ENCODE data around the gene TMEM182. TPM values are rescaled to one million over a fixed set of nuclear protein-coding genes. Genes with fewer than 3 reads are reported as not detected.

Gene TMEM182
- total RNA-seq, 4 donors from 2014 or later: 0.66 to 1.2 (median 0.80) TPM

GRCh38 chr2:102788216-102788884 is 26.5 kb downstream of the TMEM182 start:
- H3K27ac ChIP-seq: no peak overlapping the region
- no CpG with 5 or more reads among the region's 5 CpGs for WGBS, 2 donors (ENCODE audit: low coverage in 1 of 2)

DNA sequence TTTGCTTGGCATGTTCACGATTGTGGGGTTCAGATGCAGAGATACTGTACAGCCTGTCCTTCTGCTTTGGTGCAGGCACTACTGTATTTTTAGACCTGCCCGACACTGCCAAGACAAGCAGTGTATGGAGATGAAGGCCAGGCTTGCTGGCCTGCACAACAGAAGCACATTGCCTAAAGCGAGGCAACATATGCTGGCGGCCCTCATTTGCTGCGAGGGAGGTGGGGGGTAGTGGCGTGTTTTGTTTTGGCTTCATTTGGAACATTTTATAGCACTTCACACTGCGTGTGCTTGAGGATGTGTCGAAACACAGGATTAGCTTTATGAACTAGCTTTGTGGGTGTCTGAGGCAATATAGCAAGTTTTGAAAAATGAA is 27.0 kb downstream of the TMEM182 start:
- 21 to 40% methylated on average over 6 of the region's 8 CpGs for WGBS, 2 donors (ENCODE audit: low coverage in 1 of 2)

More at GRCh38 chr2:102788216-102788884, 26.5 kb downstream of the TMEM182 start:
- Histone ChIP-seq H3K36me3 (no peaks in the 10 kb centered on the region), H3K4me3 (no peak overlapping the region), H3K27me3 (no peaks in the 10 kb centered on the region), H3K9me3 (no peaks in the 10 kb centered on the region), H3K4me1 (peaks cover 0 to 19% (median 0%) of the 10 kb centered on the region in 3 donors)
- TF ChIP-seq CTCF (IDR thresholded peaks at IDR 0.05) (no peak), POLR2AphosphoS5 (IDR thresholded peaks at IDR 0.05) (no peak)
- peak; percentile 13 for ATAC-seq

GRCh38 chr2:102789349-102790090 is 27.7 kb downstream of the TMEM182 start:
- Histone ChIP-seq H3K27me3 (no peaks in the 10 kb centered on the region), H3K4me3 (no peak overlapping the region), H3K36me3 (no peaks in the 10 kb centered on the region), H3K4me1 (peaks cover 0 to 19% (median 0%) of the 10 kb centered on the region in 3 donors), H3K9me3 (no peaks in the 10 kb centered on the region), H3K27ac (peak overlapping the region in 1 of 4 donors; percentile 25)
- no peak for TF ChIP-seq POLR2A (IDR thresholded peaks at IDR 0.05)
- no peak for TF ChIP-seq EP300 (IDR thresholded peaks at IDR 0.05)
- TF ChIP-seq POLR2AphosphoS5 (IDR thresholded peaks at IDR 0.05): no peak
- no peak for TF ChIP-seq CTCF (IDR thresholded peaks at IDR 0.05)
- no peak for ATAC-seq
- WGBS, 2 donors (ENCODE audit: low coverage in 1 of 2): 72 to 76% methylated on average over 6 to 7 of the region's 7 CpGs

More for the DNA sequence above, 27.0 kb downstream of the TMEM182 start:
- Histone ChIP-seq H3K4me1 (peaks cover 0 to 19% (median 0%) of the 10 kb centered on the region in 3 donors), H3K27me3 (no peaks in the 10 kb centered on the region), H3K36me3 (no peaks in the 10 kb centered on the region), H3K27ac (peak overlapping the region in 1 of 4 donors; percentile 25), H3K9me3 (no peaks in the 10 kb centered on the region), H3K4me3 (no peak overlapping the region)
- TF ChIP-seq CTCF (IDR thresholded peaks at IDR 0.05): no peak
- TF ChIP-seq EP300 (IDR thresholded peaks at IDR 0.05): no peak
- TF ChIP-seq POLR2AphosphoS5 (IDR thresholded peaks at IDR 0.05): peak; percentile 11
- peak; percentile 73 for ATAC-seq

- TF ChIP-seq POLR2AphosphoS5 (IDR thresholded peaks at IDR 0.05) (no peak), CTCF (IDR thresholded peaks at IDR 0.05) (no peak), POLR2A (IDR thresholded peaks at IDR 0.05) (no peak), EP300 (IDR thresholded peaks at IDR 0.05) (no peak)
- Histone ChIP-seq H3K9me3 (no peaks in the 10 kb centered on the region), H3K4me3 (no peak overlapping the region), H3K4me1 (peaks cover 0 to 19% (median 0%) of the 10 kb centered on the region in 3 donors), H3K27ac (no peak overlapping the region), H3K36me3 (no peaks in the 10 kb centered on the region), H3K27me3 (no peaks in the 10 kb centered on the region)
- no peak for ATAC-seq
- WGBS, 2 donors (ENCODE audit: low coverage in 1 of 2): 57 to 75% methylated on average over 1 to 3 of the region's 3 CpGs
Observed at GRCh38 chr2:102790091-102790455, 28.2 kb downstream of the TMEM182 start.
